HL-60 (cell line): Measurements from ENCODE around the gene CHRNG.

Source experiments
- DNase-seq, 2 experiments: peaks; one replicate each; pipeline ENCODE4 v3.0.0-alpha.2; 2010 to 2020; ENCODE audit warnings: low read depth in 1 of 2, low spot score in 1 of 2
- H3K27ac ChIP-seq: fragments of 250-450 bp; sonication (Bioruptor Pico); replicated peaks from 2 replicates; pipeline ENCODE4 v1.5.1; 2020; ENCODE audit warnings: mild to moderate bottlenecking, moderate library complexity
- H3K27me3 ChIP-seq: fragments of 250-450 bp; sonication (Bioruptor Pico); 2 replicates; pipeline ENCODE4 v1.5.1; 2021; ENCODE audit warnings: mild to moderate bottlenecking, moderate library complexity; ENCODE audit not compliant: insufficient read depth, poor library complexity, severe bottlenecking
- H3K4me3 ChIP-seq: replicated peaks from 2 replicates; pipeline ENCODE4 v1.5.1; 2011; ENCODE audit warnings: mild to moderate bottlenecking, control low read depth, low read length; ENCODE audit not compliant: insufficient read depth
- CTCF ChIP-seq: IDR thresholded peaks from one replicate; pipeline ENCODE4 v1.5.1; 2011; ENCODE audit warnings: low read length, control low read depth, inconsistent platforms; ENCODE audit not compliant: insufficient read depth
- GABPA ChIP-seq: IDR thresholded peaks from 2 replicates; pipeline ENCODE4 v1.6.1; 2012; ENCODE audit warnings: low read depth
- POLR2AphosphoS5 ChIP-seq: IDR thresholded peaks from 2 replicates; pipeline ENCODE4 v1.6.1; 2012; ENCODE audit warnings: low read depth
- REST ChIP-seq: IDR thresholded peaks from 2 replicates; pipeline ENCODE4 v1.6.1; 2012; ENCODE audit warnings: low read depth; ENCODE audit not compliant: insufficient replicate concordance
- SPI1 ChIP-seq: IDR thresholded peaks from 2 replicates; pipeline ENCODE4 v1.6.1; 2012; ENCODE audit warnings: low read depth, mild to moderate bottlenecking, borderline replicate concordance

Gene CHRNG

GRCh38 chr2:232492236-232492848 is 47.1 kb upstream of the CHRNG start:
- H3K4me3 ChIP-seq: no peak overlapping the region
- no peak for DNase-seq
- peaks cover 25% of the 10 kb centered on the region for H3K27me3 ChIP-seq
- H3K27ac ChIP-seq: no peak overlapping the region
- TF ChIP-seq SPI1 (no peak), REST (no peak), GABPA (no peak), CTCF (no peak)

GRCh38 chr2:232492963-232493700 is 46.4 kb upstream of the CHRNG start:
- DNase-seq: no peak
- TF ChIP-seq SPI1: no peak
- TF ChIP-seq CTCF: no peak
- no peak for TF ChIP-seq REST
- no peak for TF ChIP-seq GABPA
- no peak for TF ChIP-seq POLR2AphosphoS5
- Histone ChIP-seq H3K4me3 (no peak overlapping the region), H3K27ac (no peak overlapping the region), H3K27me3 (peaks cover 21% of the 10 kb centered on the region)

GRCh38 chr2:232493701-232494474 is 45.6 kb upstream of the CHRNG start:
- no peak for TF ChIP-seq GABPA
- no peak for TF ChIP-seq CTCF
- TF ChIP-seq POLR2AphosphoS5: no peak
- no peak for TF ChIP-seq REST
- no peak for TF ChIP-seq SPI1
- peaks cover 15% of the 10 kb centered on the region for H3K27me3 ChIP-seq
- H3K4me3 ChIP-seq: no peak overlapping the region
- H3K27ac ChIP-seq: no peak overlapping the region
- DNase-seq: no peak
